ENCODE data around the gene ZNF555. TPM values are rescaled to one million over a fixed set of nuclear protein-coding genes. Genes with fewer than 3 reads are reported as not detected.
A peak's percentile ranks its signal among the peaks of the same experiment; 100 is the strongest.

Gene ZNF555
- total RNA-seq, 4 donors from 2014 or later: 2.6 to 6.4 (median 3.9) TPM

- H3K36me3 ChIP-seq: peaks cover 0 to 9% (median 3%) of the 10 kb centered on the region in 4 donors
- H3K27me3 ChIP-seq: no peaks in the 10 kb centered on the region
- no peaks in the 10 kb centered on the region for H3K9me3 ChIP-seq
- H3K27ac ChIP-seq: no peak overlapping the region
- 97% methylated on average over 40 of the region's 41 CpGs; no CpG with 5 or more reads in 1 of the 2 donors for WGBS, 2 donors (ENCODE audit: low coverage in 1 of 2)
- intact Hi-C loops (cut with DNase I; ENCODE audit: low total_unique reads): no loop called here
- H3K4me3 ChIP-seq: no peak overlapping the region
- in situ Hi-C loops (cut with MboI; ENCODE audit: low pct_ligation_motif_present in 1 of 4, low pct_unique_long_range_greater_than_20kb in 1 of 4, low sequenced_read_pairs in 3 of 4): no loop called here
- H3K4me1 ChIP-seq: peaks cover 0 to 19% (median 16%) of the 10 kb centered on the region in 4 donors
- TF ChIP-seq POLR2AphosphoS5 (IDR thresholded peaks at IDR 0.05) (no peak), POLR2A (IDR thresholded peaks at IDR 0.05) (no peak), EP300 (IDR thresholded peaks at IDR 0.05; ENCODE audit: low read depth) (no peak)
- TF ChIP-seq, protein P1, sequence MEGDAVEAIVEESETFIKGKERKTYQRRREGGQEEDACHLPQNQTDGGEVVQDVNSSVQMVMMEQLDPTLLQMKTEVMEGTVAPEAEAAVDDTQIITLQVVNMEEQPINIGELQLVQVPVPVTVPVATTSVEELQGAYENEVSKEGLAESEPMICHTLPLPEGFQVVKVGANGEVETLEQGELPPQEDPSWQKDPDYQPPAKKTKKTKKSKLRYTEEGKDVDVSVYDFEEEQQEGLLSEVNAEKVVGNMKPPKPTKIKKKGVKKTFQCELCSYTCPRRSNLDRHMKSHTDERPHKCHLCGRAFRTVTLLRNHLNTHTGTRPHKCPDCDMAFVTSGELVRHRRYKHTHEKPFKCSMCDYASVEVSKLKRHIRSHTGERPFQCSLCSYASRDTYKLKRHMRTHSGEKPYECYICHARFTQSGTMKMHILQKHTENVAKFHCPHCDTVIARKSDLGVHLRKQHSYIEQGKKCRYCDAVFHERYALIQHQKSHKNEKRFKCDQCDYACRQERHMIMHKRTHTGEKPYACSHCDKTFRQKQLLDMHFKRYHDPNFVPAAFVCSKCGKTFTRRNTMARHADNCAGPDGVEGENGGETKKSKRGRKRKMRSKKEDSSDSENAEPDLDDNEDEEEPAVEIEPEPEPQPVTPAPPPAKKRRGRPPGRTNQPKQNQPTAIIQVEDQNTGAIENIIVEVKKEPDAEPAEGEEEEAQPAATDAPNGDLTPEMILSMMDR (IDR thresholded peaks at IDR 0.05): no peak
- DNase-seq: no peak
Measured at GRCh38 chr19:2808129-2808941, 32.9 kb upstream of the ZNF555 start.

GRCh38 chr19:2809387-2810140 is 31.7 kb upstream of the ZNF555 start:
- intact Hi-C loops (cut with DNase I; ENCODE audit: low total_unique reads): no loop called here
- TF ChIP-seq, protein P1 (IDR thresholded peaks at IDR 0.05): no peak
- TF ChIP-seq POLR2A (IDR thresholded peaks at IDR 0.05) (no peak), EP300 (IDR thresholded peaks at IDR 0.05; ENCODE audit: low read depth) (no peak), POLR2AphosphoS5 (IDR thresholded peaks at IDR 0.05) (no peak)
- H3K27ac ChIP-seq: no peak overlapping the region
- no peak for DNase-seq
- 95% methylated on average over 36 of the region's 37 CpGs; no CpG with 5 or more reads in 1 of the 2 donors for WGBS, 2 donors (ENCODE audit: low coverage in 1 of 2)
- no peak overlapping the region for H3K4me3 ChIP-seq
- in situ Hi-C loops (cut with MboI; ENCODE audit: low pct_ligation_motif_present in 1 of 4, low pct_unique_long_range_greater_than_20kb in 1 of 4, low sequenced_read_pairs in 3 of 4): no loop called here
- H3K9me3 ChIP-seq: no peaks in the 10 kb centered on the region
- no peaks in the 10 kb centered on the region for H3K27me3 ChIP-seq
- peaks cover 0 to 9% (median 3%) of the 10 kb centered on the region in 4 donors for H3K36me3 ChIP-seq
- H3K4me1 ChIP-seq: peaks cover 0 to 19% (median 16%) of the 10 kb centered on the region in 4 donors

GRCh38 chr19:2810141-2811091 is 30.9 kb upstream of the ZNF555 start:
- Histone ChIP-seq H3K4me1 (peaks cover 0 to 19% (median 16%) of the 10 kb centered on the region in 4 donors), H3K9me3 (no peaks in the 10 kb centered on the region), H3K27ac (peak overlapping the region; percentile 73 to 77 (median 76)), H3K4me3 (no peak overlapping the region), H3K36me3 (peaks cover 0 to 9% (median 3%) of the 10 kb centered on the region in 4 donors), H3K27me3 (no peaks in the 10 kb centered on the region)
- no peak for DNase-seq
- TF ChIP-seq, protein P1 (IDR thresholded peaks at IDR 0.05): no peak
- TF ChIP-seq POLR2AphosphoS5 (IDR thresholded peaks at IDR 0.05): no peak
- TF ChIP-seq POLR2A (IDR thresholded peaks at IDR 0.05): no peak
- WGBS, 2 donors (ENCODE audit: low coverage in 1 of 2): 94% methylated on average over 49 of the region's 58 CpGs; no CpG with 5 or more reads in 1 of the 2 donors
- in situ Hi-C loops (cut with MboI; ENCODE audit: low pct_ligation_motif_present in 1 of 4, low pct_unique_long_range_greater_than_20kb in 1 of 4, low sequenced_read_pairs in 3 of 4) (no loop called here), intact Hi-C loops (cut with DNase I; ENCODE audit: low total_unique reads) (no loop called here)

All from transverse colon (tissue), 4 donors.